ENCODE data around the gene P3H1. TPM values are rescaled to one million over a fixed set of nuclear protein-coding genes. Genes with fewer than 3 reads are reported as not detected.

The P3H1 gene
- total RNA-seq, 1 donor from 2014 or later: 86.0 TPM

DNA sequence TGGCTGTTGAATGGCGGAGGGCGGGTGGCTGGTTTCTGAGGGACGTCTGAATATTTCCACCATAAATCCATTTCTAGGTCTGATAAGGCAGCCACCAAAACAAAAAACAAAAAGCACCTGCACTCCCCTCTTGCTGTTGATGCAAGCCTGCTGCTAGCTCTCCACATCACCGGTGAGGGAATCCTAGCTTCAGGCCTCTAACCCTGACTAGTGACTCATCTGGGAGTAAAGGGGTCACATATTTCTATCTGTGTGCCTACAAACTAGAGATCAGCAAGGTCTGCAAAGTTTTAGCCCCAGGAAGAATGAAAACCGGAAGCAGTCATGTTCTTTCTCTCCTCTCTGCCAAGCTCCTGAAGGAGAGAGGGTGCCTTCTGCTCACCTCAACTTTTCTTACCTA is 39.8 kb upstream of the P3H1 start:
- peaks cover 20% of the 10 kb centered on the region for H3K4me1 Mint-ChIP-seq (ENCODE audit: low read depth, unreplicated experiment)
- peaks cover 4% of the 10 kb centered on the region for H3K27me3 Mint-ChIP-seq (ENCODE audit: unreplicated experiment)
- no peak overlapping the region for H3K27ac Mint-ChIP-seq (ENCODE audit: unreplicated experiment)
- DNase-seq: no peak
- TF ChIP-seq, protein P1, sequence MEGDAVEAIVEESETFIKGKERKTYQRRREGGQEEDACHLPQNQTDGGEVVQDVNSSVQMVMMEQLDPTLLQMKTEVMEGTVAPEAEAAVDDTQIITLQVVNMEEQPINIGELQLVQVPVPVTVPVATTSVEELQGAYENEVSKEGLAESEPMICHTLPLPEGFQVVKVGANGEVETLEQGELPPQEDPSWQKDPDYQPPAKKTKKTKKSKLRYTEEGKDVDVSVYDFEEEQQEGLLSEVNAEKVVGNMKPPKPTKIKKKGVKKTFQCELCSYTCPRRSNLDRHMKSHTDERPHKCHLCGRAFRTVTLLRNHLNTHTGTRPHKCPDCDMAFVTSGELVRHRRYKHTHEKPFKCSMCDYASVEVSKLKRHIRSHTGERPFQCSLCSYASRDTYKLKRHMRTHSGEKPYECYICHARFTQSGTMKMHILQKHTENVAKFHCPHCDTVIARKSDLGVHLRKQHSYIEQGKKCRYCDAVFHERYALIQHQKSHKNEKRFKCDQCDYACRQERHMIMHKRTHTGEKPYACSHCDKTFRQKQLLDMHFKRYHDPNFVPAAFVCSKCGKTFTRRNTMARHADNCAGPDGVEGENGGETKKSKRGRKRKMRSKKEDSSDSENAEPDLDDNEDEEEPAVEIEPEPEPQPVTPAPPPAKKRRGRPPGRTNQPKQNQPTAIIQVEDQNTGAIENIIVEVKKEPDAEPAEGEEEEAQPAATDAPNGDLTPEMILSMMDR (IDR thresholded peaks at IDR 0.05; ENCODE audit: partially characterized antibody, unreplicated experiment): no peak
- peaks cover 5% of the 10 kb centered on the region for H3K9me3 Mint-ChIP-seq (ENCODE audit: unreplicated experiment)
- no peak overlapping the region for H3K4me3 Mint-ChIP-seq (ENCODE audit: unreplicated experiment)
- peaks cover 10% of the 10 kb centered on the region for H3K36me3 Mint-ChIP-seq (ENCODE audit: unreplicated experiment)

DNA sequence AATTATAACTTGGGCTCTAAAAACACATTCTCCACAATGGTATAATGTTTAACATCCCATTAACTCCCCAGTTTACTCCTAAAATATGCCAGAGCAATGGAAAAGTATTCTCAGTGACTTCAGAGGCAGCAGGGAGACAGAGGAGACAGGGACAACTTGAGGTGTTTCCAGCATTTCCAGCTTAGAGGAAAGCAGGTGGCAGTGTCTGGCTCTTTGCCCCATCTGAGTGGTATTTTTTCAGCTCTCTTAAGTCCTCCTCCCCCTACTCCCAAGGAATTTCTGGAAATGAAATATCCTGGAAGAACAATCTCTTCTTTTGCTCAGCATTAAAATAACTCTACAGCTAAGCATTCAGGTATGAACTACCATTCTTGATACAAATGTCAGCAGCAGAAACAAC is 39.3 kb upstream of the P3H1 start:
- Mint-ChIP-seq H3K9me3 (ENCODE audit: unreplicated experiment) (peaks cover 5% of the 10 kb centered on the region), H3K4me3 (ENCODE audit: unreplicated experiment) (no peak overlapping the region), H3K27ac (ENCODE audit: unreplicated experiment) (no peak overlapping the region), H3K27me3 (ENCODE audit: unreplicated experiment) (peaks cover 4% of the 10 kb centered on the region), H3K36me3 (ENCODE audit: unreplicated experiment) (peaks cover 10% of the 10 kb centered on the region), H3K4me1 (ENCODE audit: low read depth, unreplicated experiment) (peaks cover 20% of the 10 kb centered on the region)
- TF ChIP-seq, protein P1 (IDR thresholded peaks at IDR 0.05; ENCODE audit: partially characterized antibody, unreplicated experiment): no peak
- DNase-seq: no peak

DNA sequence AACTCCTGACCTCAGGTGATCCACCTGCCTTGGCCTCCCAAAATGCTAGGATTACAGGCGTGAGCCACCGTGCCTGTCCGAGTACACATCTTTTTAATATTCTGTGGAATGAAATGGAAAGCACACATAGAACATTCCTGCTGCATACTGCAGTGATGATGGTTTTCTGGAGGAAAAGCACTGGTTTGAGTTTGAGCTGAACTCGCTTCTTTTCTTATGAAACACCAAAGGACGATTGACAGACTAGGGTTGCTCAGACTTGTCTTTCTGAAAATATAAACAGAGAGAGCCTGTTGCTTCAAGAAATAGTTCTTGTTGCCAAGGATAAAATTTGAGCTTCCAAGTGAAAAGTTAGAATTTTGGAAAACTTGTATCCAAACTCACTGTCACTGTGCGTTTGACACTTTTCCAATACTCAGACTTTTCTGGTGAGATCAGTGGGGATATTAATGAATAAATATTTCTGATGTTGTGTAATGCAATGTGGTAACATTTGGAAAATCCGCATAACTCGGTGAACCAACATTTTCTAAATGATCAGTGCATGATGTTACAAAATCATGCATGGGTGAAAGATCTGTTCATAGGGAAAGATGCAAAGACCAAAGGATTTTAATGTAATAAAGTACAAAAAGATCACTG is 35.1 kb upstream of the P3H1 start:
- Mint-ChIP-seq H3K27ac (ENCODE audit: unreplicated experiment) (no peak overlapping the region), H3K36me3 (ENCODE audit: unreplicated experiment) (peaks cover 10% of the 10 kb centered on the region), H3K27me3 (ENCODE audit: unreplicated experiment) (no peaks in the 10 kb centered on the region), H3K4me3 (ENCODE audit: unreplicated experiment) (no peak overlapping the region), H3K4me1 (ENCODE audit: low read depth, unreplicated experiment) (peaks cover 9% of the 10 kb centered on the region), H3K9me3 (ENCODE audit: unreplicated experiment) (no peaks in the 10 kb centered on the region)
- TF ChIP-seq, protein P1 (IDR thresholded peaks at IDR 0.05; ENCODE audit: partially characterized antibody, unreplicated experiment): no peak
- no peak for DNase-seq

DNA sequence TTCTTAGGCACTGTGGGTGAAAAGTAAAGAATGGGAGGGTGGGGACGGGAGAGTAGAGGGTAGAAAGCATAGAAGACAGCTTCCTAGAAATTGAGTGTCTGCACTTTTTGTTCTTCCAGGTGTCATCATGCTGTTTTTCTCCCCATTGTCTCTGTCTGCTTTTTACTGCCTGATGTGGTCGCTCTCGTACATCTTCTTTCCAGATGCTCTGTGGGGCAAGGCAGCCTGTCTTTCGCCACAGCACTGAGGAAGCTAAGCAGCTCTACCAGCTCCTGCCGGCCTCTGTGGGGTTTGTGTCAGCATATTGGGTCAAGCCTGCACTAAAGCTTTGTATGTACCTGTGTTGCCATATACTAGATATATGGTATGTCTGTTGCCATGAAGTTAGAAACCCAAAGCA is 31.2 kb upstream of the P3H1 start:
- peaks cover 9% of the 10 kb centered on the region for H3K4me1 Mint-ChIP-seq (ENCODE audit: low read depth, unreplicated experiment)
- H3K9me3 Mint-ChIP-seq (ENCODE audit: unreplicated experiment): peaks cover 2% of the 10 kb centered on the region
- H3K4me3 Mint-ChIP-seq (ENCODE audit: unreplicated experiment): no peak overlapping the region
- no peak for DNase-seq
- TF ChIP-seq, protein P1 (IDR thresholded peaks at IDR 0.05; ENCODE audit: partially characterized antibody, unreplicated experiment): no peak
- H3K27me3 Mint-ChIP-seq (ENCODE audit: unreplicated experiment): peaks cover 4% of the 10 kb centered on the region
- H3K27ac Mint-ChIP-seq (ENCODE audit: unreplicated experiment): no peak overlapping the region
- no peaks in the 10 kb centered on the region for H3K36me3 Mint-ChIP-seq (ENCODE audit: unreplicated experiment)

DNA sequence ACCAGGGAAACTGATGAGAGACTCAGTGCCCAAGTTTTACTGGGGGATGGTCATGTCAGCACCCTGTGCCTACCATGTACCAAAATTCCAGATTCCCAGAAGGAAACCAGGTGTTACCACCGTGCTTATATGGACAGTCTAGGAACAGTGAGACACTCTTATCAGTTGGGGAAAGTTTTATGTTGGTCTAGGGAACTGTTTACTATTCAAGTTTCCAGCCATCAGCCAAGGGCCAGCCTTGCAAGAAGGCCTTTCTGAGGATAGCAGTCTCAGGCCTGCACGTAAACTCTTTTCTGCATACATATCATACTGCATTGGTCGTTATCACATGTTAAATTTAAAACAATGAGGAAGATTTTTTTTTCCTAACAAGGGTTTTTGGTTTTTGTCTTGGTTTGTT is 30.6 kb upstream of the P3H1 start:
- Mint-ChIP-seq H3K9me3 (ENCODE audit: unreplicated experiment) (peaks cover 2% of the 10 kb centered on the region), H3K36me3 (ENCODE audit: unreplicated experiment) (no peaks in the 10 kb centered on the region), H3K4me1 (ENCODE audit: low read depth, unreplicated experiment) (peaks cover 9% of the 10 kb centered on the region), H3K27ac (ENCODE audit: unreplicated experiment) (no peak overlapping the region), H3K27me3 (ENCODE audit: unreplicated experiment) (peaks cover 4% of the 10 kb centered on the region), H3K4me3 (ENCODE audit: unreplicated experiment) (no peak overlapping the region)
- TF ChIP-seq, protein P1 (IDR thresholded peaks at IDR 0.05; ENCODE audit: partially characterized antibody, unreplicated experiment): no peak
- DNase-seq: no peak
